Activated CD8-positive, alpha-beta memory T cell treated with anti-CD3 and anti-CD28 coated beads, Interleukin-2, amount 50 U/mL, for 24 hours (primary cell): Measurements from ENCODE around the gene TANGO6.
"Not testable (repeated sequence)": the region's sequence is repeated elsewhere in the genome, so short reads cannot be mapped to it uniquely, and the experiment has no call there.

Experiments
- DNase-seq: peaks from one replicate; pipeline ENCODE4 v3.0.0-alpha.2; 2020; ENCODE audit errors: extremely low read depth

TANGO6 gene

GRCh38 chr16:68969338-68969737, 126.0 kb downstream of the TANGO6 start:
- no peak for DNase-seq

- DNase-seq: no peak
These were observed 128.7 kb downstream of the TANGO6 start for GRCh38 chr16:68972013-68972412.

- no peak for DNase-seq
These were observed 129.4 kb downstream of the TANGO6 start for GRCh38 chr16:68972720-68973119.

- DNase-seq: no peak
These were observed 130.3 kb downstream of the TANGO6 start for GRCh38 chr16:68973611-68974120.

GRCh38 chr16:68978303-68978954, 135.1 kb downstream of the TANGO6 start:
- no peak for DNase-seq

- no peak for DNase-seq
These were observed 137.5 kb downstream of the TANGO6 start for GRCh38 chr16:68980695-68981315.

- DNase-seq: no peak
These were observed 138.6 kb downstream of the TANGO6 start for GRCh38 chr16:68981971-68982370.

- no peak for DNase-seq
These were observed 141.1 kb downstream of the TANGO6 start for GRCh38 chr16:68984467-68984866.

GRCh38 chr16:68985268-68985667, 141.9 kb downstream of the TANGO6 start:
- DNase-seq: no peak

GRCh38 chr16:68985855-68986254, 142.5 kb downstream of the TANGO6 start:
- DNase-seq: no peak

GRCh38 chr16:68987734-68988457, 144.6 kb downstream of the TANGO6 start:
- no peak for DNase-seq

GRCh38 chr16:68990172-68990845, 147.0 kb downstream of the TANGO6 start:
- not testable (repeated sequence) for DNase-seq

GRCh38 chr16:68991075-68991474, 147.7 kb downstream of the TANGO6 start:
- DNase-seq: no peak

- no peak for DNase-seq
These were observed 149.2 kb downstream of the TANGO6 start for GRCh38 chr16:68992521-68992920.

GRCh38 chr16:68993456-68993855, 150.1 kb downstream of the TANGO6 start:
- DNase-seq: no peak

GRCh38 chr16:68993885-68994284, 150.6 kb downstream of the TANGO6 start:
- DNase-seq: no peak

- no peak for DNase-seq
These were observed 151.0 kb downstream of the TANGO6 start for GRCh38 chr16:68994324-68994723.

GRCh38 chr16:68995011-68995504, 151.7 kb downstream of the TANGO6 start:
- DNase-seq: no peak

GRCh38 chr16:68997564-68997963, 154.2 kb downstream of the TANGO6 start:
- DNase-seq: no peak

- DNase-seq: no peak
These were observed 155.8 kb downstream of the TANGO6 start for GRCh38 chr16:68999114-68999513.

- no peak for DNase-seq
These were observed 160.2 kb downstream of the TANGO6 start for GRCh38 chr16:69003500-69003899.
